GM12874 (cell line): ENCODE data around the gene GNAZ.

Source experiments
- TF ChIP-seq, protein P1 (sequence below): IDR thresholded peaks from 2 replicates; pipeline ENCODE4 v1.5.1; 2011; ENCODE audit warnings: low read depth, mild to moderate bottlenecking, control low read depth, low read length, moderate library complexity; ENCODE audit not compliant: insufficient read depth

Gene GNAZ

DNA sequence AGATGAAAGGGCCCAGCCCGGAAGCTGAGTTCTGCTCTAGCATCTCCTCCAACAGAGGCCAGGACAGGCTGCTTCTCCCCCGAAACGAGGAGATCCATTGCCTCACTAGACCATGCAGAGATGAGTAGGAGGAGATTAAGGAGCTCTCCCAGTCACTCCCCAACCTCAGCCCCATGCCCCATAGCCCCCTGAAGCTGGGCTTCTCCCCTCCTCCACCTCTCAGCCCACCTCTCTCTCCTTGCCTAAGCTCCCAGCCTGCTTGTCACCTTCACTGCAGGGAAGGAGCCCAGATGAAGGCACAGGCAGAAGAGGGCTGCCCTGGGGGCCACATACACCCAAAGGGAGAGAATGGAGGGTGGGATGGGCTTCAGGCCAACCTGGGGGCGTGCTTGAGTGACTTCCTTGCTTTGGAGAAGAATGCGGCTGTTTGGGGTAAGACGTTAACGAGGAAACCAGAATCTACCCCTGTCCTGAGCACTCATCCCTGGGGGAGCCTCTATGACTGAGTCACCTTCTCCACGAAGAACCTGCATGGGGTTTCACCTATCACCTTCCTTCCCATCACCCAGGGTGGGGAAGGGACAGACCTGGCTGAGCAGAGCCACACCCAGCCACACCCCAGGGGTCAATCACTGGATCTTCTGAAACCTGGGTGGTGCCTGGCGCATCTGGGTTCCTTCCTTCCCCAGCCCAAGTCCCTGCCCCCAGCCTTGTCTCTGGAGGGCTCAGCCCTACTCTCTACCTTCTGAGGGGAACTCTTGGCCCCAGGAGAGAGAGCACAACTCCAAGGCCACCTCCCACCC, 11.6 kb upstream of the GNAZ start:
- TF ChIP-seq, protein P1, sequence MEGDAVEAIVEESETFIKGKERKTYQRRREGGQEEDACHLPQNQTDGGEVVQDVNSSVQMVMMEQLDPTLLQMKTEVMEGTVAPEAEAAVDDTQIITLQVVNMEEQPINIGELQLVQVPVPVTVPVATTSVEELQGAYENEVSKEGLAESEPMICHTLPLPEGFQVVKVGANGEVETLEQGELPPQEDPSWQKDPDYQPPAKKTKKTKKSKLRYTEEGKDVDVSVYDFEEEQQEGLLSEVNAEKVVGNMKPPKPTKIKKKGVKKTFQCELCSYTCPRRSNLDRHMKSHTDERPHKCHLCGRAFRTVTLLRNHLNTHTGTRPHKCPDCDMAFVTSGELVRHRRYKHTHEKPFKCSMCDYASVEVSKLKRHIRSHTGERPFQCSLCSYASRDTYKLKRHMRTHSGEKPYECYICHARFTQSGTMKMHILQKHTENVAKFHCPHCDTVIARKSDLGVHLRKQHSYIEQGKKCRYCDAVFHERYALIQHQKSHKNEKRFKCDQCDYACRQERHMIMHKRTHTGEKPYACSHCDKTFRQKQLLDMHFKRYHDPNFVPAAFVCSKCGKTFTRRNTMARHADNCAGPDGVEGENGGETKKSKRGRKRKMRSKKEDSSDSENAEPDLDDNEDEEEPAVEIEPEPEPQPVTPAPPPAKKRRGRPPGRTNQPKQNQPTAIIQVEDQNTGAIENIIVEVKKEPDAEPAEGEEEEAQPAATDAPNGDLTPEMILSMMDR, result no peak

DNA sequence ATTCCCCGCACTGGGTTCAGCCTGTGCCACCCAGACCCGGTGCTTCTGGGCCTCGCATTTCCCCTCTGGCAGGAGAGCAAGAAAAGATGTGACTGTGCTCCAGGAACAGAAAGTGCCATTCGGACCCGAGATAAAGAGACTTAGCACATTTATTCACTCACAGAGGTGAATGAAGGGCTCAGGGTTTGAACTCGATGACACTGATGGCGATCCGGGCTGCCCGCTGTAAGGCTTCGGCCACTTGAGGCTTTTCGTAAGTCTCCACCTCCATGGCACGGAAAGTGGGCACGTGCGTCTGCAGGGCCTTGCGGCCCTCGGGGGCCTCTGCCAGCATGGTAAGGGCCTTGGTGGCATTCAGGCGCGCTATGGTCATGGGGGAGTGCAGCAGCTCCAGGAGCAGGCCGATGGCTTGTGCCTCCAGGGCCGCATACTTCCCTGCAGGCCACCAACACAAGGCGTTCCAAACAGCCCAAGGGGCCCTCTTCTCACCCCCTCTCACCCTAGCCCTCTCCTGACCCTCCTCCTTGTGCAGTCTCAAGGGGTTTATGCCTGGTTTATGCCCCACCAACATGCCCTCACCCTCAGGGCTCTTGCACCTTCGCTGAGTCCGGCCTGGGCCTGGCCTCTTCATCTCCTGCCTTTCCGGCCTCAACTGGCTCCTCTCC, 10.9 kb upstream of the GNAZ start:
- TF ChIP-seq, protein P1, result no peak

DNA sequence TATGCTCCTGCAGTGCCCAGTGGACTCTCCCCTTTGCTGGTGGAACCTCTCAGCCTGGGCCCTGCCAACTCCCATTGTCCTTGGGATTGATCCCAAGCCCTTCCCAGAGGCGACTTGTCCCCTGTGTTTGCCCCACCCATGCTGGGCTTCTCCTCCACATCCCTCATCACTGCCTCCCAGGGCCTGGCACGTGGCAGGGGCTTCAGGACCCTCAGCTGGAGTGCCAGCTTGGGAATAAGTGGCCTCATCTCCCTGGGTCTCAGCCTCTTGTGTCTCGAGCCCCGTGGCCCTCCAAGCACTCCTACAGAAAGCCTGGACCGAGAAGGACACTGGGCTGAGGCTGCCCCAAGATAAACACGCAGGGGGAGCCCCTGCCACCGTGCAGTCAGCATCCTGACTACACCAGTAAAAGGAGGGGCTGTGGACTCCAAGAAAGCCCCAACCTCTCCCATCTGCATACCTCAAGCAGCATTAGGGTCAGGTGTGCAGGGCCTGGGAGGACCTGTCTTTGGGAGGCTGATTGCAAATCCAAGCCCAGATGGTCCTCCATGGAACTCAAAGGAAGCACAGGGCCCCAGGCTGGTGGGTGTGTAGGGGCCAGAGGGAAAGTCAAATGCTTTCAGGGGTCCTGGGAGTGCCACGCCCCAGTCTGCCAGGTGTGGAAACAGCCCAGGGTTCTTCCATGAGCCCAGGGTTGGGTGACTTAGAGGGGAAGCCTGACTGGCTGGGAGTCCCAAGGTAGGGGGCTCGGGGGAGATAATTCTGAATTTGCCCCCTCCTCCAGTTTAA, 9.5 kb upstream of the GNAZ start:
- TF ChIP-seq, protein P1, result no peak

DNA sequence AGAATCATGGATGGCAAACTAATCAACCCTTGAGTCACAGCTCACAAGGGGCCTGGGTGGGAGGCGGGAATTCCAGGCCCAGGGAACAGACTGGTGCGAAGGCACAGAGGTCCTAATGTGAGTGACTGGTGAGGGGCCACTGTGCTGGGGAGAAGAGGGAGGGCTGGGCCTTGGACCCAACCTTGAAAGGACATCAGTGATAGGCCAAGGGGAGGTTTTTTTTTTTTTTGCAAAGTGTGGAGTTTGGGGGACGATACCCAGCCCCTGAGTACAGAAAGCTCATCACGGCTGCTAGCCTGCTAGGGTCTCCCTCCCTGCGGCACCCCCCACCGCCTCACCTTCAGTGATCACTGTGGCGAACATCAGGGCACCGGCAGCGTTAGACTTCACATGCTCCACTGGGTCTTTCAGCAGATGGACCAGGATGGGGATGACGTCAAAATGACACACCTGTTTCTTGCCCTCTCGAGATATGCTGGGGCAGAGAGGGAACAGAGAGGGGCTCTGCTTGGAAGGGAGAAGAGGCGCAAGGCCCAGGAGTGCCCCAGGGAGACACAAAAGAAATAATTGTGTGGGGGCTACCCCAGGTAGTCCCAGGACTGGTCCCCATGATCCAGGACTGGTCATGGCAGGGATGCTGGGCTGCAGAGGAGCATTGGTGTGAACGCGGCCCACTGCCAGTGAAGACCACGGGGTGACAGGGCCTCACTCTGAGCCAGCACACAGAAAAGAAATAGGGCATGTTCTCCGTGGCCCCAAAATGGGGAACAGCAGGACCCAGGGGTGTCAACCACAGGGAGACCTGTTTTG, 8.6 kb upstream of the GNAZ start:
- TF ChIP-seq, protein P1, result no peak

DNA sequence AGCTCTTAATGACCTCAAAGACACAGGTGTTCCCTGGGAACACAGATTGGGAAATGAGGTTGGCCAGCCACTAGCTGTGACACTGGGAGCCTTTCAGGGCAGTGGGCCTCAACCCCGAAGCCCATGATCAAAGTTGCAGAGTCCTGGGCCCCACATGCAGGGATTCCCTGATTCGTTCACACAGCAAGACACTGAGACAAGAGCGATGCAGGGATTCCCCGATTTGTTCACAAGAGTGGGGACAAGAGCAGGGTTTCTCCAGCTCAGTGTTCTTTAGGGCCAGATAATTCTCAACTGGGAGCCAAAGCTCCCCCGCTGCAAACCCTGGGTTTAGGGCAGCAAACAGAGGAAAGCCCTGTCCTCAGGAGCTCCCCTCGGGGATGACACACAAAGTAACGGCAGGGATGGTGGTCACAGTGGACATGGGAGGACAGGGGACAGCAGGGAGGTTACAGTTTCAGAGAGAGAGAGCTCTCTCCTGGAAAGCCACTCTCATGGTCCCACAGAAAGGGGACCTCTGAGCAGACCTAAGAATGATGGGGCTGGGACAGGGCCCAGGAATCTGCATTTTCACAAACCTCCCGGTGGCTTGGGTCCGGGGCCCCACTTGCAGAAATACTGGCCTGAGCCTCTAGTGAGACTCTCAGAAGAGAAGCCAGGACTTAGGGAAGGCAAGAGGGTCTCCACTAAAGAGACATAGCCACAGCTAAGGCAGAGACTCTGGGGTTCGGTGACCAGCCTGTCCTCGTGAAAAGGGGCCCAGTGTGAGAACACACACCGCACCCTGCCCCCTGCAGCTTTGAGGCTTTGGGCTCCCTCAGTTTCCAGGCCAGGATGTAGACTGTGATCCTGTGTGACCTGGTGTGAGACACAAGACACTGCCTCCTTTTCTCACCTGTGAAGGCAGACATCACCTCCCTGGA, 7.4 kb upstream of the GNAZ start:
- TF ChIP-seq, protein P1, result no peak

DNA sequence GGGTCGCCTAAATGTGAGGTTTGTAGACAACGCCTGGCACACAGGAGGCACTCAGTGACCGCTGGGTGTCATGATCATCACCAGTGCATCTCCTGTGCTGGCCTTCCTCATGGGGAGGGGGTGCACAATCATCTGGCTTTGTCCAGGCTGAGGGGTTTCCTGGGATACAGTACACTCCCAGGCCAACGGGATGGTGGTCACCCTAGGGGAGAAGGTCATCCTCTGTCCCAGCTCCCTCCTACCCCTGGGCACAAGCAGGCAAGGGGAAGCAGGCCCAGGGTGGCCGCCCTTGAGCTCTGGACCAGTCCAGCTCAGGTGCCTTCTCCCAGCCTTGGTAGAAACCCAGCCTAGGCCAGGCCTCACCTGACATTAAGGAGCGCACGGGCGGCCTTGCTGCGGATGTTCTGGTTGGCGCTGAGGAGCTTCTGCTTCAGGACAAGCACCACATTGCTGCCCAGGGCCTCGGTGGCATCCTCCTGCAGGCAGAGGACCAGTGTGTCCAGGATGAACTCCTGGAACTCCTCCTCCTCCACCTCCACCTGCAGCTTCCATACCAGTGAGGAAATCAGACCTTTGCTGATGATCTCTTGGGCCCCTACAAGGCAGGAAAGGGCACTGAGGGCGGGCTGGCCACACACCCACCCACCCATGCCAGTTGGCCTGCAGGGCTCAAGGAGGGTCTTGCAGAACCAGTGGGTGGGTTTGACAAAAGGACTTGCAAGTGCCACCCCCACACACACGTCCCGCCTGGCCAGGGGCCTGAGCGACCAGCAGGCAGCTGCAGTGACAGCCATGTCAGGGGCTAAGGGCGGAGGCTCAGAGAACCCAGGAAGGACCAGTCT, 6.6 kb upstream of the GNAZ start:
- TF ChIP-seq, protein P1, result no peak
